SK-N-SH treated with all-trans-retinoic acid at 6 μM for 48 hours (cell line): ENCODE measurements around the gene ADCY5.

Source experiments
- ARNTL ChIP-seq: fragments of 450-650 bp; formaldehyde crosslinking; IDR thresholded peaks from 2 replicates; pipeline ENCODE4 v1.5.0; 2020; ENCODE audit warnings: low read depth, mild to moderate bottlenecking, moderate library complexity, borderline replicate concordance
- CREB5 ChIP-seq: fragments of 250-450 bp; sonication (Bioruptor Pico); IDR thresholded peaks from 2 replicates; pipeline ENCODE4 v1.5.1; 2020; ENCODE audit warnings: low read depth, mild to moderate bottlenecking, moderate library complexity
- CSRNP3 ChIP-seq: fragments of 250-450 bp; sonication (Bioruptor Pico); IDR thresholded peaks from 2 replicates; pipeline ENCODE4 v1.5.1; 2021; ENCODE audit warnings: mild to moderate bottlenecking, moderate library complexity
- PATZ1 ChIP-seq: fragments of 250-450 bp; sonication (Bioruptor Pico); IDR thresholded peaks from 2 replicates; pipeline ENCODE4 v1.8.0; 2020; ENCODE audit warnings: mild to moderate bottlenecking, moderate library complexity, borderline replicate concordance
- PPARA ChIP-seq: fragments of 250-450 bp; sonication (Bioruptor Pico); IDR thresholded peaks from 2 replicates; pipeline ENCODE4 v1.5.0; 2020; ENCODE audit warnings: mild to moderate bottlenecking, borderline replicate concordance
- RARB ChIP-seq: fragments of 250-450 bp; sonication (Bioruptor Pico); IDR thresholded peaks from 2 replicates; pipeline ENCODE4 v1.8.0; 2021; ENCODE audit warnings: mild to moderate bottlenecking, moderate library complexity
- TSHZ2 ChIP-seq: fragments of 250-450 bp; sonication (Bioruptor Pico); IDR thresholded peaks from 2 replicates; pipeline ENCODE4 v1.5.0; 2020; ENCODE audit warnings: mild to moderate bottlenecking, moderate library complexity
- ZC3H10 ChIP-seq: fragments of 250-450 bp; sonication (Bioruptor Pico); IDR thresholded peaks from 2 replicates; pipeline ENCODE4 v1.5.1; 2021; ENCODE audit warnings: mild to moderate bottlenecking, moderate library complexity
- ZFP30 ChIP-seq: fragments of 450-650 bp; formaldehyde crosslinking; IDR thresholded peaks from 2 replicates; pipeline ENCODE4 v1.5.0; 2022; ENCODE audit warnings: mild to moderate bottlenecking, moderate library complexity
- ZNF565 ChIP-seq: fragments of 450-650 bp; formaldehyde crosslinking; conservative IDR thresholded peaks from 2 replicates; pipeline ENCODE4 v1.5.0; 2020; ENCODE audit warnings: low read depth, mild to moderate bottlenecking, moderate library complexity
- ZNF70 ChIP-seq: fragments of 450-650 bp; formaldehyde crosslinking; IDR thresholded peaks from 2 replicates; pipeline ENCODE4 v1.5.0; 2020; ENCODE audit warnings: mild to moderate bottlenecking, moderate library complexity

- TF ChIP-seq PATZ1 (no peak), ZNF70 (CRISPR knock-in tag) (no peak), CREB5 (no peak), CSRNP3 (CRISPR knock-in tag) (no peak), PPARA (CRISPR knock-in tag) (no peak), ARNTL (CRISPR knock-in tag) (no peak), ZC3H10 (CRISPR knock-in tag) (no peak), RARB (CRISPR knock-in tag) (no peak), ZFP30 (CRISPR knock-in tag) (no peak), TSHZ2 (CRISPR knock-in tag) (no peak), ZNF565 (no peak)
These were observed 15.3 kb upstream of the ADCY5 start for GRCh38 chr3:123464211-123464610.
